ENCODE data around the gene SUGP2.

The SUGP2 gene

GRCh38 chr19:18954094-18954493 is 79.2 kb downstream of the SUGP2 start:
- no peak for TF ChIP-seq CTCF (IDR thresholded peaks at IDR 0.05)

- TF ChIP-seq CTCF (IDR thresholded peaks at IDR 0.05), result no peak
Observed at GRCh38 chr19:18951721-18952281, 81.5 kb downstream of the SUGP2 start.

DNA sequence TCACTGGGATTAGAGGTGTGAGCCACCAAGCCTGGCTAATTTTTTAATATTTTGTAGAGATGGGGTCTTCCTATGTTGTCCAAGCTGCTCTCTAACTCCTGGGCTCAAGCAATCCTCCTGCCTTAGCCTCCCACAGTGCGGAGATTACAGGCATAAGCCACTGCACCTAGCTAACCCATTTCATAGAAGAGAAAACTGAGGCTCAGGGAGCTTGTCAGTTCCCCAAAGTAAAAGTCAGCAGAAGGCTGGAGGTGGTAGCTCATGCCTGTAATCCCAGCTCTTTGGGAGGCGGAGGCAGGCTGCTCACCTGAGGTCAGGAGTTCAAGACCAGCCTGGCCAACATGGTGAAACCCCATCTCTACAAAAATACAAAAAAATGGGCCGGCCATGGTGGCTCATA is 83.5 kb downstream of the SUGP2 start:
- no peak for TF ChIP-seq CTCF (IDR thresholded peaks at IDR 0.05)

DNA sequence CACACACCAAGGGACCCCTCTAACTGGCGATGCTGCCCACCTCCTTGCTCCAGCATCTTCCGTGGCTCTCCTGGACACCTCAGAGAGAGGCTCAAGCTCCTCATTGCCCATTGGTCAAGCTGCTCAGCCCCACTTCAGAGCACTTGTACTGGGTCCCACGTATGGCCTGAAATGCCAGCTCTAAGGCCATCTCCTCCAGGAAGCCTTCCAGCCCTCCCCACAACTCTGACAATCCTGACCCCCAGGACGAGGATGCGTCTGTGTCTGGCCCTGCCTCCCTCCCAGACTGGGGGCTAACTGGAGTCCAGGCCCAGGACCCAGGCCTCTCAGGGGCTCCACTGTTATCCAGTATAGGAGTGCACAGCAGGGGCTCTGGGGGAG is 84.4 kb downstream of the SUGP2 start:
- no peak for TF ChIP-seq CTCF (IDR thresholded peaks at IDR 0.05)

DNA sequence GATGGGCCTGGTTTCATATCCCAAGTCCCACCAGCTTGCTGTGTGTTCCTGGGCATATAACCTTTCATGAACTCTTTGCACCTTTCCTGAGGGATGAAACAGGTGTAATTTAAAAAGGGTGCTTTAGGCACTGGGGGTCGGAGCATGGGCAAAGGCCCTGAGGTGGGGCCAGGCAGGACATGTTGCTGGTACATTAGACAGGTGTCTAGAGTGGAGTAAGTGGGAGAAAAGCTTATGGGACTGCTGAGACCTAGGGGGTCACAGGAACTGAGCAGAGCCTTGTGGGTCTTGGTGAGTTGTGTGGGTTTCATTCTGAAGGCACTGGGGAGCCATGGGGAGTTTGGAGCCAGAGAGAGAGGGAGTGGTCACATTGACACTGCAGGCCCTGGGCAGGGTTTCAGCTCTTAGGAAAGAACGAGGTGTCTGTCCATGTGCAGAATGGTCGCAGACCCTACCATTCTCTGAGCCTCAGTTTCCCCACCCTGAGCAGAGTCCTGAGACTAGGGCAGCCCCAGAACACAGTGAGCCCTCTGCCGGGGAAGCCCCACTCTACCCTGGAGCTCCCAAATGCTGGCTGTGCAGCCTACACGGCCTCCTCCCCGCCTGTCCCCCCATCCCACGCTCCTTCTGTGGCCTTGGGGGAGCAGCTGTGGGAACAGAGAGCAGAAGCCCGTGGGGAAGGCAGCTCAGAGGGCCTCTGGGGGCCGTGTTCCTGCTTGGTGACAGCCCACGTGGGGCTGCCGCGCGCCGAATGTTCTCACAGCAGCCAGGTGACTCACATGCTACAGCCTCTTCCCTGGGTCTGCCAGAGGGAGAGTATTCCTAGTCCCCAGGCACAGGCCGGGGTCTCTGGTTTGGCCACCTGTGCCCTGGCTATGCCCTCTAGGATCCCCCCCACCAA is 85.0 kb downstream of the SUGP2 start:
- TF ChIP-seq CTCF (IDR thresholded peaks at IDR 0.05), result no peak

DNA sequence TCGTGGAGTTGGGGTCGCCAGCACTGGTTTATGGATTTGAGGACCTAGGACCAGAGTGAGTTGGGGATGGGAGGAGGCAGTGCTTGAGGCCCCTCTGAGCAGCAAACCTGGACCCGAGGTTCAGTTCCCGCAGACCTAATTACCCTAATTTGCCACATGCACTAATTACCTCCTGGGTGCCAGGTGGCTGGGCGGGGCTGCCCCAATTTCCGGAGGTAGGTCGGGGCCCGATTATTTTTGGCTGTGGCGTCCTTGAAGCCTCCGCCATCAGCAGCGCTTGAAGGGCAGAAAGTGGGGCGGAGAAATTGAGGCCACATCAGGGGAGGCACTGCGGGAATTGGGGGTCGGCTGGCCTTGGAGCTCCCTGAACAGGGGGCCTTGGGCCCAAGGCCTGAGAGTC is 86.4 kb downstream of the SUGP2 start:
- TF ChIP-seq CTCF (IDR thresholded peaks at IDR 0.05), result no peak

- no peak for TF ChIP-seq CTCF (IDR thresholded peaks at IDR 0.05)
Observed at GRCh38 chr19:18946335-18946734, 87.0 kb downstream of the SUGP2 start.

Measured in LNCAP (cell line).